ENCODE data around the gene BMP8A. TPM values are rescaled to one million over a fixed set of nuclear protein-coding genes. Genes with fewer than 3 reads are reported as not detected.
A peak's percentile ranks its signal among the peaks of the same experiment; 100 is the strongest.

The BMP8A gene
- total RNA-seq (1.2 TPM), polyA plus RNA-seq (ENCODE audit: insufficient read depth, low read depth, low replicate concordance) (not detected)
- long read RNA-seq, donor 1, result 0 reads
- long read RNA-seq, donor 2, result 0 reads
- long read RNA-seq, donor 3, result 0 reads
- long read RNA-seq, donor 4, partial matches to known transcripts, result 0 of 1 reads
- long read RNA-seq, donor 4, other reads (novel, unspliced or antisense), result 0 of 1 reads
- long read RNA-seq, donor 5, result 0 reads
- long read RNA-seq, donor 6, result 0 reads
- long read RNA-seq, donor 7, partial matches to known transcripts, result 2 of 2 reads
- long read RNA-seq, donor 7, other reads (novel, unspliced or antisense), result 0 of 2 reads
- long read RNA-seq, donor 8, result 0 reads
- long read RNA-seq, donor 9, result 0 reads
- long read RNA-seq, donor 10, result 0 reads

GRCh38 chr1:39491146-39491921 lies at the start of gene BMP8A:
BMP8A (plus strand) TSS chr1:39491636; CDS start chr1:39491992, 356 bp downstream.
- H3K9me3 ChIP-seq (ENCODE audit: control insufficient read depth in 2 of 3, insufficient read depth in 1 of 3, low read length in 3 of 3), result no peaks in the 10 kb centered on the region
- DNase-seq, result peak; percentile 69 to 85 (median 75)

GRCh38 chr1:39441797-39442196 lies 49.6 kb upstream of the BMP8A start:
- Histone ChIP-seq H3K9ac (ENCODE audit: low read length in 3 of 3) (no peak overlapping the region), H3K4me3 (ENCODE audit: low read length in 3 of 3) (no peak overlapping the region), H3K27me3 (ENCODE audit: control insufficient read depth, insufficient read depth, low read length) (no peaks in the 10 kb centered on the region), H3K36me3 (ENCODE audit: control insufficient read depth in 2 of 3, insufficient read depth in 3 of 3, low read length in 3 of 3) (peaks cover 30 to 70% (median 57%) of the 10 kb centered on the region in 3 donors), H3K27ac (ENCODE audit: low read depth in 2 of 2, low read length in 2 of 2) (no peak overlapping the region), H3K4me1 (ENCODE audit: control insufficient read depth in 2 of 3, insufficient read depth in 2 of 3, low read depth in 1 of 3, low read length in 3 of 3) (no peaks in the 10 kb centered on the region), H3K9me3 (ENCODE audit: control insufficient read depth in 2 of 3, insufficient read depth in 1 of 3, low read length in 3 of 3) (no peaks in the 10 kb centered on the region)
- DNase-seq (no peak), FAIRE-seq (no peak)
- TF ChIP-seq CTCF (IDR thresholded peaks at IDR 0.05; ENCODE audit: borderline replicate concordance, extremely low read depth, insufficient read depth), result no peak
- intact Hi-C loops (cut with DNase I), result no loop called here

More at GRCh38 chr1:39491146-39491921, at the start of gene BMP8A:
- Histone ChIP-seq H3K4me1 (ENCODE audit: control insufficient read depth in 2 of 3, insufficient read depth in 2 of 3, low read depth in 1 of 3, low read length in 3 of 3) (peaks cover 0 to 4% (median 0%) of the 10 kb centered on the region in 3 donors), H3K27ac (ENCODE audit: low read depth in 2 of 2, low read length in 2 of 2) (no peak within 1 kb of the TSS), H3K4me3 (ENCODE audit: low read length in 3 of 3) (no peak within 1 kb of the TSS), H3K36me3 (ENCODE audit: control insufficient read depth in 2 of 3, insufficient read depth in 3 of 3, low read length in 3 of 3) (peaks cover 2 to 7% (median 4%) of the 10 kb centered on the region in 3 donors), H3K9ac (ENCODE audit: low read length in 3 of 3) (no peak within 1 kb of the TSS), H3K27me3 (ENCODE audit: control insufficient read depth, insufficient read depth, low read length) (peaks cover 5% of the 10 kb centered on the region)
- intact Hi-C loops (cut with DNase I), result no loop called here
- FAIRE-seq, result no peak
- no peak for TF ChIP-seq CTCF (IDR thresholded peaks at IDR 0.05; ENCODE audit: borderline replicate concordance, extremely low read depth, insufficient read depth)

GRCh38 chr1:39445573-39445972 lies 45.9 kb upstream of the BMP8A start:
- H3K36me3 ChIP-seq (ENCODE audit: control insufficient read depth in 2 of 3, insufficient read depth in 3 of 3, low read length in 3 of 3), result peaks cover 30 to 72% (median 59%) of the 10 kb centered on the region in 3 donors
- no peak for TF ChIP-seq CTCF (IDR thresholded peaks at IDR 0.05; ENCODE audit: borderline replicate concordance, extremely low read depth, insufficient read depth)
- H3K4me3 ChIP-seq (ENCODE audit: low read length in 3 of 3), result no peak overlapping the region
- no peak for DNase-seq
- no peaks in the 10 kb centered on the region for H3K4me1 ChIP-seq (ENCODE audit: control insufficient read depth in 2 of 3, insufficient read depth in 2 of 3, low read depth in 1 of 3, low read length in 3 of 3)
- H3K27me3 ChIP-seq (ENCODE audit: control insufficient read depth, insufficient read depth, low read length), result no peaks in the 10 kb centered on the region
- no peak overlapping the region for H3K27ac ChIP-seq (ENCODE audit: low read depth in 2 of 2, low read length in 2 of 2)
- no peak for FAIRE-seq
- H3K9me3 ChIP-seq (ENCODE audit: control insufficient read depth in 2 of 3, insufficient read depth in 1 of 3, low read length in 3 of 3), result no peaks in the 10 kb centered on the region
- no peak overlapping the region for H3K9ac ChIP-seq (ENCODE audit: low read length in 3 of 3)
- intact Hi-C loops (cut with DNase I), result no loop called here

Data from kidney (tissue), 22 donors.